GM19468 (cell line): ENCODE results near the gene MRPS34.

ENCODE experiments used
- ATAC-seq: cut with Tn5 transposase; IDR thresholded peaks from one replicate; pipeline ENCODE4 v1.9.1; 2021; ENCODE audit warnings: mild to moderate bottlenecking, moderate library complexity, moderate number of reproducible peaks; ENCODE audit not compliant: unreplicated experiment; ENCODE audit errors: extremely low read depth

MRPS34 gene

GRCh38 chr16:1771188-1771863 lies 1.6 kb downstream of the MRPS34 start, which contains the start of gene NME3:
NME3 (minus strand) TSS chr16:1771543; CDS start chr16:1771534, 9 bp downstream.
- no peak for ATAC-seq

- no peak for ATAC-seq
These were observed 2.4 kb downstream of the MRPS34 start for GRCh38 chr16:1770328-1771187.

- no peak for ATAC-seq
These were observed 3.3 kb downstream of the MRPS34 start for GRCh38 chr16:1769402-1770300.

- ATAC-seq: no peak
These were observed 4.0 kb downstream of the MRPS34 start for GRCh38 chr16:1768767-1769401.

GRCh38 chr16:1768061-1768766 lies 4.7 kb downstream of the MRPS34 start:
- no peak for ATAC-seq

GRCh38 chr16:1767116-1767994 lies 5.6 kb downstream of the MRPS34 start:
- ATAC-seq: no peak

GRCh38 chr16:1766701-1767100 lies 6.2 kb downstream of the MRPS34 start:
- ATAC-seq: no peak

GRCh38 chr16:1766231-1766630 lies 6.7 kb downstream of the MRPS34 start:
- ATAC-seq: no peak

- no peak for ATAC-seq
These were observed 7.1 kb downstream of the MRPS34 start for GRCh38 chr16:1765826-1766225.

- ATAC-seq: no peak
These were observed 8.0 kb downstream of the MRPS34 start for GRCh38 chr16:1764971-1765370.

GRCh38 chr16:1763521-1764511 lies 9.1 kb downstream of the MRPS34 start:
- ATAC-seq: no peak

GRCh38 chr16:1762879-1763520 lies 9.9 kb downstream of the MRPS34 start:
- ATAC-seq: no peak

GRCh38 chr16:1762196-1762878 lies 10.6 kb downstream of the MRPS34 start:
- ATAC-seq: no peak

- no peak for ATAC-seq
These were observed 11.2 kb downstream of the MRPS34 start for GRCh38 chr16:1761751-1762150.

- ATAC-seq: no peak
These were observed 12.0 kb downstream of the MRPS34 start for GRCh38 chr16:1760911-1761310.

- ATAC-seq: no peak
These were observed 13.4 kb downstream of the MRPS34 start for GRCh38 chr16:1759511-1759910.
